ENCODE measurements around the gene LRMDA. TPM values are rescaled to one million over a fixed set of nuclear protein-coding genes. Genes with fewer than 3 reads are reported as not detected.

Gene LRMDA
- total and polyA plus RNA-seq, 2 of the 13 experiments (the other 11 are each of a cell fraction or from before 2014, with no cell fraction given) = 13.4 to 22.0 TPM

- TF ChIP-seq AFF4 (CRISPR knock-in tag; IDR thresholded peaks at IDR 0.05) (0 out of 2 replicates have a peak, but pooled peaks have one; percentile 39), JDP2 (CRISPR knock-in tag; IDR thresholded peaks at IDR 0.05; ENCODE audit: borderline replicate concordance) (peak; percentile 28; the same call in 1 of the 2 replicates), ZSCAN31 (CRISPR knock-in tag; IDR thresholded peaks at IDR 0.05; ENCODE audit: low read depth) (no peak), SRF (IDR thresholded peaks at IDR 0.05; ENCODE audit: low read depth, low read length) (no peak), DZIP1 (CRISPR knock-in tag; IDR thresholded peaks at IDR 0.05) (no peak), ZBTB46 (CRISPR knock-in tag; IDR thresholded peaks at IDR 0.05; ENCODE audit: borderline replicate concordance) (no peak; the same call in 1 of the 2 replicates), MXD3 (CRISPR knock-in tag; IDR thresholded peaks at IDR 0.05) (0 out of 2 replicates have a peak, but pooled peaks have one; percentile 57), FOXA1 (IDR thresholded peaks at IDR 0.05) (peak; percentile 53; the same call in 1 of the 2 replicates), FOXA1 (CRISPR knock-in tag; IDR thresholded peaks at IDR 0.05) (peak; percentile 78), NFE2L1 (CRISPR knock-in tag; IDR thresholded peaks at IDR 0.05; ENCODE audit: borderline replicate concordance) (no peak), POLR2AphosphoS5 (IDR thresholded peaks at IDR 0.05; ENCODE audit: low read depth, low read length) (no peak), ETV5 (CRISPR knock-in tag; IDR thresholded peaks at IDR 0.05; ENCODE audit: borderline replicate concordance) (peak; percentile 94), ISX (CRISPR knock-in tag; conservative IDR thresholded peaks at IDR 0.05) (no peak), ZEB1 (IDR thresholded peaks at IDR 0.05; ENCODE audit: insufficient replicate concordance, low read depth) (peak; percentile 94), ZNF660 (CRISPR knock-in tag; IDR thresholded peaks at IDR 0.05; ENCODE audit: borderline replicate concordance, low read depth) (no peak), CENPBD1 (CRISPR knock-in tag; IDR thresholded peaks at IDR 0.05; ENCODE audit: borderline replicate concordance, low read depth) (0 out of 2 replicates have a peak, but pooled peaks have one; percentile 47), HNRNPH1 (optimal IDR thresholded peaks at IDR 0.05; ENCODE audit: low read depth, low read length) (no peak), ZNF678 (CRISPR knock-in tag; IDR thresholded peaks at IDR 0.05) (no peak)
Observed at GRCh38 chr10:76051007-76051936, 619.8 kb downstream of the LRMDA start (continued).

Measured in HepG2 (cell line).